BJ (cell line): Measurements from ENCODE around the gene SERPINB2. TPM values are rescaled to one million over a fixed set of nuclear protein-coding genes. Genes with fewer than 3 reads are reported as not detected.

Experiments
- CTCF ChIA-PET: fragments of 350-600 bp; formaldehyde crosslinking; extraction: SDS; loops from one replicate; lab custom pipeline; 2021; ENCODE audit warnings: antibody characterized with exemption, inconsistent platforms; lab: Yijun Ruan, JAX
- POLR2A ChIA-PET: fragments of 300-600 bp; sonication (Branson Sonifier 250); formaldehyde crosslinking; extraction: SDS; loops from one replicate; lab custom pipeline; 2021; ENCODE audit warnings: antibody characterized with exemption; lab: Charles Lee
- DNase-seq: peaks from one replicate; pipeline ENCODE4 v3.0.0-alpha.2; 2011; ENCODE audit warnings: low read depth
- H3K27me3 ChIP-seq: 2 replicates; pipeline ENCODE4 v1.6.0; 2011; ENCODE audit warnings: low read length; ENCODE audit not compliant: control insufficient read depth, insufficient read depth
- H3K36me3 ChIP-seq: 2 replicates; pipeline ENCODE4 v1.5.1; 2011; ENCODE audit warnings: low read length; ENCODE audit not compliant: control insufficient read depth, insufficient read depth
- H3K4me3 ChIP-seq: 2 replicates; pipeline ENCODE4 v1.5.1; 2011; ENCODE audit warnings: low read depth, mild to moderate bottlenecking, control low read depth, low read length
- polyA plus RNA-seq: library from polyadenylated mRNA; depleted of rRNA; stranded (reverse); fragments of >200 nt; gene quantifications from 2 replicates; pipeline ENCODE4 v1.2.3, GENCODE V29; 2011
- TF ChIP-seq, protein P1 (sequence below): IDR thresholded peaks from 2 replicates; pipeline ENCODE4 v1.5.1; 2011; ENCODE audit warnings: low read depth, mild to moderate bottlenecking, control low read depth, inconsistent platforms, low read length, moderate library complexity; ENCODE audit not compliant: insufficient read depth

The SERPINB2 gene
- polyA plus RNA-seq, 1 experiment: 15.2 TPM

DNA sequence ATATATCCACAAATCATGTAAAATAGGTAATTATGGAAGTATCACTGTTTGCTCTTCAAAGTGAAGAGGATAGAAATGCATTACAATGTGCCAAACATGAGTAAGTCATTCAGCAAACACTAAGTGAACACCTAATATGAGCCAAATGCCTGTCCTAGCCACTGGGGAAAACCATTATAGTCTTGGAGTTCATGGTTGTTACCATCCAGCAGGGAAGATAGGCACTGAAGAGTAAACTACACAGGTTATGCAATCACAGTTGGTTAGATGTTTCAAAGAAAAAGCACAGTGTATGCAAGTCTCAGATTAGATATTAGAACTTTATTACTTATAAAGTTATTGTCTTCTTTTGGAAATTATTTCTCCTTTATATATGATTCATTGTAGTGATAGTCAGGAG lies 3.9 kb upstream of the SERPINB2 start:
- Histone ChIP-seq H3K36me3 (no peaks in the 10 kb centered on the region), H3K4me3 (no peak overlapping the region), H3K27me3 (no peaks in the 10 kb centered on the region)
- CTCF ChIA-PET: no interaction called here
- no peak for DNase-seq
- TF ChIP-seq, protein P1, sequence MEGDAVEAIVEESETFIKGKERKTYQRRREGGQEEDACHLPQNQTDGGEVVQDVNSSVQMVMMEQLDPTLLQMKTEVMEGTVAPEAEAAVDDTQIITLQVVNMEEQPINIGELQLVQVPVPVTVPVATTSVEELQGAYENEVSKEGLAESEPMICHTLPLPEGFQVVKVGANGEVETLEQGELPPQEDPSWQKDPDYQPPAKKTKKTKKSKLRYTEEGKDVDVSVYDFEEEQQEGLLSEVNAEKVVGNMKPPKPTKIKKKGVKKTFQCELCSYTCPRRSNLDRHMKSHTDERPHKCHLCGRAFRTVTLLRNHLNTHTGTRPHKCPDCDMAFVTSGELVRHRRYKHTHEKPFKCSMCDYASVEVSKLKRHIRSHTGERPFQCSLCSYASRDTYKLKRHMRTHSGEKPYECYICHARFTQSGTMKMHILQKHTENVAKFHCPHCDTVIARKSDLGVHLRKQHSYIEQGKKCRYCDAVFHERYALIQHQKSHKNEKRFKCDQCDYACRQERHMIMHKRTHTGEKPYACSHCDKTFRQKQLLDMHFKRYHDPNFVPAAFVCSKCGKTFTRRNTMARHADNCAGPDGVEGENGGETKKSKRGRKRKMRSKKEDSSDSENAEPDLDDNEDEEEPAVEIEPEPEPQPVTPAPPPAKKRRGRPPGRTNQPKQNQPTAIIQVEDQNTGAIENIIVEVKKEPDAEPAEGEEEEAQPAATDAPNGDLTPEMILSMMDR: no peak
- POLR2A ChIA-PET: no interaction called here

DNA sequence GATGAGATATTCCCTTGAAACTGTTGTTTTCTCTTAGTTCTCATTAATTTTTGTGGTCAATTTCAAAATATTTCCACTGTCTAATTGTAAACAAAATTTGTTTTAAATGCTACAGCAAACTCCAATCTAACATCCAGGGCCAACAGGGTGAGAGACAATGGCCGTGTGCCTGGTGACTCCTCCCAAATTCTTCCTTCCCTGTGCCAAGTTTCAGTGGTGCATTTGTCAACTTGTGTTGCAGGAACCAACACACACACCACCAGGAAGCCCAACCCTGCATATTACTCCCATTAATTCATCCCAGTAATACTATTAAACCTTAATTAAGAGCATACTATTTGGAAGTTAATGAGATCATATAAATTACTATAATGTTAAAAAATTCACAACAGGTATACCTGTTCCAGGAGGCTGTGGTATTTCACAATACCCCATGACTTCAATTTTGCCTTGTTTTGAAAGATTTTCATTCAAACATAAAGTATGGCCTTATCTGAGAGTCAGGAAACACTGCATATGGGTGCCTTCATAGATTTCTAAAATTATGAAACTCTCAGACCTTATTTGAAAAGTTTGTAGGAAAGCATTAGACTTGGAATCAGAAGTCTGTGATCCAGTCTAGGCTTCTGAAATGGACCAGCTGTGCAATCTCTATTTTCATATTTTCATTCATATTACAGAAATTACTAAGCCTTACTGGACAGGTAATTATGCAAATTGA lies 1.1 kb downstream of the SERPINB2 start:
- no peaks in the 10 kb centered on the region for H3K36me3 ChIP-seq
- DNase-seq: no peak
- CTCF ChIA-PET: interaction anchor here (1.4 to 2.3 kb wide), 2 partner anchors 20 to 47 kb away, joined by 3 to 11 read pairs; no protein-coding TSS in a partner anchor
- no peaks in the 10 kb centered on the region for H3K27me3 ChIP-seq
- TF ChIP-seq, protein P1: no peak
- no peak overlapping the region for H3K4me3 ChIP-seq
- POLR2A ChIA-PET: interaction anchor here (0.7 kb wide), 1 partner anchor 97 kb away, joined by 3 read pairs; no protein-coding TSS in a partner anchor

DNA sequence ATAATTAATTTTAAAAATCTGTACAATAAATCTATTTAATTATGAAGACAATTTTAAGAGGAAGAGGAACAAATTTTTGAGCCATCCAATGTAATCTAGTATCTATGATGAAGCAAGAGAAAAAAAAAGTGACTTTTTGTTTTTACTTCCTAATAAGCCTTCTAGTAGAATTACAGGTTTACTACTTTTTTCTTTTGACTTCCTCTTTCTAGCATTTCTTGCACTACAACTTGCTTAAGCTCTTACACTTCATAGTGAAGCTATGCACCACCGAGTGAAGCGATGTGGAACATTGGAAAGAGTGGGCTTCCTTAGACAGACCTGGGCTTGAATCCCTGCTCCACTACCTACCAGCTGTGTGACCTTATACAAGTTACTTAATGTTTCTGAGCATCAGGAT lies 2.1 kb downstream of the SERPINB2 start:
- POLR2A ChIA-PET: interaction anchor here (0.7 kb wide), 1 partner anchor 96 kb away, joined by 3 read pairs; no protein-coding TSS in a partner anchor
- 0 out of 2 replicates have a peak, but pooled peaks cover 1% of the 10 kb centered on the region for H3K27me3 ChIP-seq
- DNase-seq: no peak
- H3K36me3 ChIP-seq: no peaks in the 10 kb centered on the region
- TF ChIP-seq, protein P1: no peak
- CTCF ChIA-PET: interaction anchor here (0.7 to 2.3 kb wide), 5 partner anchors 10 to 1566 kb away, joined by 3 to 11 read pairs (median 3); no protein-coding TSS in a partner anchor
- H3K4me3 ChIP-seq: no peak overlapping the region

DNA sequence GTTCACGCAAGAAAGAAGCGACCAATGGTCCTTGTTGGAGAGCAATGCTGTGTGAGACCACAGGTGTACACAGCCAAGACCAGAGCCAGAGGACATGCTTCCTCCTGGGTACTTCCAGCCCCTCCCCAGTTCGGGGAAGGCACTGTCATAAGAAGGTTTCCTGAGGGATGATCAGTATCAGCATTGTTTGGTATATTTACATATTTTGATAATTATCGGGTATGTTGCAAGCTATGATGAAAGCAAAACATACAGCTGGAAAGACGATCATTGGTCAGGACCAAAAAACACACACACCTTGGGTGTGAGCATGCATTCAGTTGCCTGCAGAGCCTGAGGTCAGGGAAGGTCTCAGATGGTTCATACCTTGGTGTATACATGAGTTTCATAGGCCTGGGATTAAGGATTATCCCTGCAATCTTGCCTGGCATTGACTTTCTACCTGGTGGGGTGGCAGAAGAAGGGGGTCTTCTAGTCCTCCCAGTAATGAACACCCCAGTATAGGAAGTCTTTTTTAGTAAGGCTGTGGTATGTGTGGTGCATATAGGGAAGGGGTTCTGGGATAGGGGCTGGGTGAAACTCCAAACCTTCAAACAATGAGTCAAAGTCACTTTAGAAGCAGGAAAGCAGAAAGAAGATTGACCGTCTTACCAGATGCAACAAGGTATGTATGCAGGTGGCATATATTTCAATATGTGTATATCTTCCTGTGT lies 2.9 kb downstream of the SERPINB2 start:
- CTCF ChIA-PET: interaction anchor here (0.7 to 2.3 kb wide), 5 partner anchors 10 to 1567 kb away, joined by 3 to 11 read pairs (median 3); no protein-coding TSS in a partner anchor
- Histone ChIP-seq H3K36me3 (no peaks in the 10 kb centered on the region), H3K4me3 (no peak overlapping the region), H3K27me3 (0 out of 2 replicates have a peak, but pooled peaks cover 1% of the 10 kb centered on the region)
- POLR2A ChIA-PET: no interaction called here
- TF ChIP-seq, protein P1: no peak
- no peak for DNase-seq

DNA sequence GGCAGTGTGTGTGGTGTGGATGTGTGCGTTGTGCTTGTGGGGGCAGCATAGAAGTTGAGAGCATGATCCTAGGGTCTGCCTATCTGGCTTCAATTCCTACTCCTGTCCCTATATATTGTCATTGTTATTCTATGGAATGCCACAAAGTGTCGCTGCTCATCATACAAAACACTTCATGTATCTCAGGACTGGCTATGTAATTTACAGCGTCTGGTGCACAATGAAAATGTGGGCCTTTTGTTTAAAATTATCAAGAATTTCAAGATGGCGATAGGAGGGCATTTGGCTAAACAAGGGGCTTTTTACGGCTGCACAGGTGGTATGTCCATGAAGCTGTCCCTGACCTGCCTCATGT lies 3.4 kb downstream of the SERPINB2 start:
- Histone ChIP-seq H3K36me3 (no peaks in the 10 kb centered on the region), H3K27me3 (0 out of 2 replicates have a peak, but pooled peaks cover 1% of the 10 kb centered on the region), H3K4me3 (no peak overlapping the region)
- ChIA-PET CTCF (interaction anchor here (0.7 to 2.3 kb wide), 4 partner anchors 9 to 45 kb away, joined by 6 to 11 read pairs (median 6); no protein-coding TSS in a partner anchor), POLR2A (no interaction called here)
- DNase-seq: no peak
- TF ChIP-seq, protein P1: 0 out of 2 replicates have a peak, but pooled peaks have one; percentile 12
